GM12875 (cell line): ENCODE results near the gene GAB1.

Experiments
- H3K4me3 ChIP-seq: one replicate; pipeline ENCODE4 v1.5.1; 2011; ENCODE audit warnings: low read depth, low read length, control low read depth
- CTCF ChIP-seq: IDR thresholded peaks from 2 replicates; pipeline ENCODE4 v1.5.1; 2011; ENCODE audit warnings: low read depth, mild to moderate bottlenecking, control low read depth, inconsistent platforms, low read length, moderate library complexity, borderline replicate concordance; ENCODE audit not compliant: insufficient read depth

Gene GAB1

GRCh38 chr4:143352720-143353119 is 16.0 kb downstream of the GAB1 start:
- H3K4me3 ChIP-seq, result no peak overlapping the region

GRCh38 chr4:143353797-143354196 is 17.1 kb downstream of the GAB1 start:
- H3K4me3 ChIP-seq, result no peak overlapping the region
- no peak for TF ChIP-seq CTCF

More at GRCh38 chr4:143352720-143353119, 16.0 kb downstream of the GAB1 start:
- TF ChIP-seq CTCF, result no peak

DNA sequence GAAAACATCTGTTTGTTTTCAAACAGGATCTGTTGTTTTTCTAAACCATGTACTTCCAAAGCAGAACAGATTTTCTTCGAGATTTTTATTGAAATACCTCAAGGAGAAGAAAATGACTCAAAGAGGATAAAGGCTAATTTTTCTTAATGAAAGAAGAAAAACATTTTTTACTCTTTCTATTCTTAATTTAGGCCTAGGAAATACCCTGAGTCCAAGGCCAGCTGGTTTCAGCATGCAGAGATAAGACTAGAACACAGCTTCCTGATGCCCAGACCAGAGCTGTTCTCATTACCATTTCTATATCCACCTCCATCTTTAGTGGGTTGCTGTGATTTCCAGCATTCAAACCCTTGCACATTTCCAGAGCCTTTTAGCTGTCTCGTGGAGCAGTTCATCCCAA is 18.3 kb downstream of the GAB1 start:
- no peak overlapping the region for H3K4me3 ChIP-seq
- no peak for TF ChIP-seq CTCF

DNA sequence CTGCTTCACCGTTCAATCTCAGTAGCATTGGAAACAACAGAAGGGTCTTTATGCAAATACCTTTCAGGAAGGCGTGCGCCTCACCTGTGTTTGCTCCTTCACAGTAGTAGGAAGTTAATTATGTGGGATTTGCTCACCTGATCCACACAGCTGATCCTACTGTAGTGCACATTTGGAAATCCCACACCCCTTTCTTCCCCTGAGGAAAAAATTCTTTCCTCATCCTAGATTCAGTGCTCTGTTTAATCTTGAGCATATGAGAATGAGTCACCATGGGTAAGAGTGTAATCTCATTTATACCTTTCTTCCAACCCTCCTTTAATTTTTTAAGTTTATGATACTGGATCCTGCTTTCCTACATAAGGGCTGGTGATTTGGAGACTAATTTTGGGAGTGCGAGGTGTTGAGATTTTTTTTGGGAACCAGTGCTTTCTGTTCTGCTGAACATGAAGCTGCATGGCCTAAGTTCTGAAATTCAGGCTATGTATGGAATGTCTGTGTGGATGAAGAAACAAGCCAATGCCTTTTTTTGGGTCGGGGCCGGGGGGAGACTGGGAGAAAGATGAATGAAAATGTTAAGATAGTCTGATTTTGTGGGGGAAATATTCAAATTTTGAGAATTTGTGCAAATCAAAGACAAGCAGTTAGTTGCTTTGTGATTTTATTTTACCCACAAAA is 19.0 kb downstream of the GAB1 start:
- no peak overlapping the region for H3K4me3 ChIP-seq
- TF ChIP-seq CTCF, result no peak

DNA sequence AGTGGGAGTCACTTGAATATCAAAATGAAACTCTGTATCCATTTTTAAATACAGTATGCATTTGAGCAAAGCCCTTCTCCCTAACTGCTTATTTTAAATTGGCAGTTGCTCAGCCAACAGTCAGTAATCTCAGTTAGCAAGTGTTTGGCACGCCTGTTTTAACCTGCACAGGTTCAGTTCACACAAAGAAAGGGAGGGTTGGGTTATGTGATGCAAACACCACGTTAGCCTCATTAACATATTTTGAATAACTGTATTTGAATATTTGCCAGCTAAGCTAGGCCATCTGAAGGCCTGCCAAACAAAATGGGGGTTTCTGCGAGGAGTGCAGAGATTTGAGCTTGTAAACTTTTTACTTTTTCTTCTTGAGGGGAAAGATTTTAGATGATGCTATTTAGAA is 19.8 kb downstream of the GAB1 start:
- TF ChIP-seq CTCF, result no peak
- H3K4me3 ChIP-seq, result no peak overlapping the region

GRCh38 chr4:143357161-143357845 is 20.6 kb downstream of the GAB1 start:
- TF ChIP-seq CTCF, result no peak
- H3K4me3 ChIP-seq, result no peak overlapping the region

DNA sequence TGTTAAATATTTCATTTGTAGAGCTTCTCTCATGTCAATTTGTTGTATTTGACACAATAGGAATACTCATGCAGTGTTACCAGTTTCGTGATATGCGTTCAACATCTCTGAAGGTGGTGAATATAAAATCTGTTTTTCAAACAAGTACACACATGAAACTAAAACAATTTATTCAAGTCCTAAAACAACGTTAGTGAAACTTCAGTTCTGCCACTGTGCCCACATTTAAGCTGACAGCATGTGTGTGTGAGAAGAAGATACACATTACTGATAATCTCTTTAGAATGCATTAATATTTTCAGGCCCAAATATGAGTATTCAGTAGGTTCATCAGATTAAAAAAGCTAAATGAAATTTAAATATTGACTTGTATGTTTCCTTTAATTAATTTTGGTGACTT is 21.7 kb downstream of the GAB1 start:
- H3K4me3 ChIP-seq, result no peak overlapping the region
- no peak for TF ChIP-seq CTCF
